NOMO-1 treated with DMSO at 0.1 percent for 48 hours (cell line): ENCODE results near the gene NPAS2.

Experiments used
- DNase-seq: peaks from one replicate; lab custom pipeline; 2025; ENCODE audit not compliant: unreplicated experiment; lab: John Stamatoyannopoulos, UW

Gene NPAS2

GRCh38 chr2:101037161-101037755 lies 217.3 kb downstream of the NPAS2 start:
- no peak for DNase-seq

GRCh38 chr2:101038455-101039255 lies 218.7 kb downstream of the NPAS2 start:
- peak; percentile 91 for DNase-seq

- no peak for DNase-seq
These were observed 220.1 kb downstream of the NPAS2 start for GRCh38 chr2:101040072-101040471.

GRCh38 chr2:101040761-101041160 lies 220.8 kb downstream of the NPAS2 start:
- peak; percentile 16 for DNase-seq

GRCh38 chr2:101041413-101041812 lies 221.5 kb downstream of the NPAS2 start:
- peak; percentile 87 for DNase-seq

- no peak for DNase-seq
These were observed 225.4 kb downstream of the NPAS2 start for GRCh38 chr2:101045330-101045729.
